Osteoblast (primary cell): Measurements from ENCODE around the gene RAMP3. TPM values are rescaled to one million over a fixed set of nuclear protein-coding genes. Genes with fewer than 3 reads are reported as not detected.

ENCODE experiments used
- DNase-seq: peaks from one replicate; pipeline ENCODE4 v3.0.0; 2011; ENCODE audit warnings: low spot score, mixed read lengths; ENCODE audit not compliant: insufficient read length; ENCODE audit errors: missing footprints
- H2AFZ ChIP-seq: 2 replicates; pipeline ENCODE4 v1.6.0; 2011; ENCODE audit warnings: mild to moderate bottlenecking, low read length
- H3K27ac ChIP-seq: 2 replicates; pipeline ENCODE4 v1.5.1; 2011; ENCODE audit warnings: mild to moderate bottlenecking, low read depth, low read length, moderate library complexity
- H3K27me3 ChIP-seq: 2 replicates; pipeline ENCODE4 v1.6.0; 2012; ENCODE audit warnings: mild to moderate bottlenecking, control low read depth, inconsistent platforms, low read length, moderate library complexity; ENCODE audit not compliant: insufficient read depth
- H3K36me3 ChIP-seq: 2 replicates; pipeline ENCODE4 v1.5.1; 2011; ENCODE audit warnings: mild to moderate bottlenecking, low read length, control low read depth, moderate library complexity; ENCODE audit not compliant: insufficient read depth
- H3K4me1 ChIP-seq: 2 replicates; pipeline ENCODE4 v1.5.1; 2011; ENCODE audit warnings: mild to moderate bottlenecking, low read length, control low read depth, moderate library complexity; ENCODE audit not compliant: insufficient read depth
- H3K4me2 ChIP-seq: 2 replicates; pipeline ENCODE4 v1.6.0; 2011; ENCODE audit warnings: mild to moderate bottlenecking, low read length; ENCODE audit not compliant: insufficient read depth
- H3K4me3 ChIP-seq: fragments of 200-600 bp; sonication (generic); 3 replicates; pipeline ENCODE4 v1.5.1; 2012; ENCODE audit warnings: mild to moderate bottlenecking, low read length, inconsistent platforms; ENCODE audit not compliant: insufficient read depth
- H3K79me2 ChIP-seq: 2 replicates; pipeline ENCODE4 v1.6.0; 2012; ENCODE audit warnings: mild to moderate bottlenecking, low read length, control low read depth, inconsistent platforms; ENCODE audit not compliant: insufficient read depth
- H3K9me3 ChIP-seq: 2 replicates; pipeline ENCODE4 v1.5.1; 2011; ENCODE audit warnings: low read depth, low read length, control low read depth
- H4K20me1 ChIP-seq: 2 replicates; pipeline ENCODE4 v1.6.0; 2012; ENCODE audit warnings: mild to moderate bottlenecking, low read length, control low read depth; ENCODE audit not compliant: insufficient read depth
- total RNA-seq: library from RNA; depleted of rRNA; stranded (reverse); fragments of >200 nt; gene quantifications from 2 replicates; pipeline ENCODE4 v1.2.3, GENCODE V29; 2012
- TF ChIP-seq, protein P1 (sequence below): IDR thresholded peaks from 2 replicates; pipeline ENCODE4 v1.5.1; 2011; ENCODE audit warnings: mild to moderate bottlenecking, low read depth, low read length, moderate library complexity; ENCODE audit errors: extremely low read depth

The RAMP3 gene
- total RNA-seq, 1 donor = not detected

DNA sequence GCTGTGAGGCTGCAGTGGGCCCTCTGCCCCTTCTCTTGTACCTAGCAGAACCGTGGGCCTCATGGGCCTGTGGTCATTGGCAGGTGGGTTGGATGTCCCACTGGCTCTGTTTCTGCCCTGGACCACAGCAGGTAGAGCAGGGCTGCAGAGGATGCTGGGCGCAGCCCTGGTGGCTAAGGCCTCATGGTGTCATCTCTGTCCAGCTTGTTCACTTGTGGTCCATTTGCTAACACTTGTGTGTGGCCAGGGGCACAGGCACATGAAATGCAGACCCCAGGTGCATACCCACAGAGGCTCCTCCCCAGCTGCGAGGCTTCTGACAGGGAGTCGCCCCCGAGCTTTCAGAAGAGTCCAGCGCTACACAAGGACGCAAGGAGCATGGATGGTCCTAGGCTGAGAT is 23.7 kb upstream of the RAMP3 start:
- no peaks in the 10 kb centered on the region for H3K36me3 ChIP-seq
- no peak overlapping the region for H2AFZ ChIP-seq
- H3K27ac ChIP-seq = no peak overlapping the region
- no peak overlapping the region for H3K4me3 ChIP-seq
- peaks cover 4% of the 10 kb centered on the region for H3K27me3 ChIP-seq
- TF ChIP-seq, protein P1, sequence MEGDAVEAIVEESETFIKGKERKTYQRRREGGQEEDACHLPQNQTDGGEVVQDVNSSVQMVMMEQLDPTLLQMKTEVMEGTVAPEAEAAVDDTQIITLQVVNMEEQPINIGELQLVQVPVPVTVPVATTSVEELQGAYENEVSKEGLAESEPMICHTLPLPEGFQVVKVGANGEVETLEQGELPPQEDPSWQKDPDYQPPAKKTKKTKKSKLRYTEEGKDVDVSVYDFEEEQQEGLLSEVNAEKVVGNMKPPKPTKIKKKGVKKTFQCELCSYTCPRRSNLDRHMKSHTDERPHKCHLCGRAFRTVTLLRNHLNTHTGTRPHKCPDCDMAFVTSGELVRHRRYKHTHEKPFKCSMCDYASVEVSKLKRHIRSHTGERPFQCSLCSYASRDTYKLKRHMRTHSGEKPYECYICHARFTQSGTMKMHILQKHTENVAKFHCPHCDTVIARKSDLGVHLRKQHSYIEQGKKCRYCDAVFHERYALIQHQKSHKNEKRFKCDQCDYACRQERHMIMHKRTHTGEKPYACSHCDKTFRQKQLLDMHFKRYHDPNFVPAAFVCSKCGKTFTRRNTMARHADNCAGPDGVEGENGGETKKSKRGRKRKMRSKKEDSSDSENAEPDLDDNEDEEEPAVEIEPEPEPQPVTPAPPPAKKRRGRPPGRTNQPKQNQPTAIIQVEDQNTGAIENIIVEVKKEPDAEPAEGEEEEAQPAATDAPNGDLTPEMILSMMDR = no peak
- H3K4me1 ChIP-seq = no peaks in the 10 kb centered on the region
- H4K20me1 ChIP-seq = no peaks in the 10 kb centered on the region
- H3K79me2 ChIP-seq = no peaks in the 10 kb centered on the region
- no peak overlapping the region for H3K4me2 ChIP-seq
- peak; percentile 39 for DNase-seq
- no peaks in the 10 kb centered on the region for H3K9me3 ChIP-seq

DNA sequence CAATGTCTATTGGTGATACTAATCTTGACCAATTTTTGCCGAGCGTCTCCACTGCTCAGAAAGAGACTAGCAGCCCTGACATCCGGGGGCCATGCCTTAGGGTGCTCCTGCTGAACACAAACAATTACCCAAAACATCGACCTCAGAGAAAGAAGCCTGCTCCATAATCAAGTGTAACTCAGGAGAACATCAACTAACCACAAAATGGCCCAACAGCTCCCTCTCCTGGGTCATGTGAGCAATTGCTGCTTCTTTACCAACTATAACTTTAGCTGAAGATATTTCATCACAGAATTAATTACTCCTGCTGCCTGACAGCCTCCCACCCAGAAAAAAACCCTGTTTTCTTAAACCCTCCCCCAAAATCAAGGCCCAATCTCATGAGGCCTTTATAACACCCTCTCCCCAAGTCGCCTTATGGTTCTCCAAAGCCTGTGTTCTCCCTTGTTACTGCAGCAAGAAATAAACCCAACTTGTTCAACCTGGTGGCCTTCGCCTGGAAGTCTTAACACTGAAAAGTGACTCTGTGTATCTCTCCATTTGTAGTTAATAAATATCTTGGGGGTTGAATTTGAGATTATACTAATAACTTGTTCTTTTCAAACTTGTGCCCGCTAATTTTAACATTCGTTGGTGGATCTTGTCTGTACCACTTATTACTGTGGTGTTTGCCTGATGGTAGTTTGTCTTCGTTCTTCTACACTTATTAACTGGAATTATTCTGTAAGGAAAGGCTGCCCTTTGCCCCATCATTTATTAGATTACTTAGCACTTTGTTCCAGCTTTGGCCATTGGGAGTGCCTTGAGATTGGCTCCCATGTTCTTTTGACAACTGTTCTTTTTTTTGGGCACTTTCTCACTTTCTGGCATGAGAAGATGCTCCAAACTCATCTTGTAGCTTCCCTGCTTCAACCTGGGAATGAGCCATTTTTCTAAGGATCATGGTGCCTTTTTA is 21.2 kb upstream of the RAMP3 start:
- Histone ChIP-seq H3K4me3 (no peak overlapping the region), H3K9me3 (no peaks in the 10 kb centered on the region), H3K27ac (no peak overlapping the region), H3K4me1 (no peaks in the 10 kb centered on the region), H3K79me2 (no peaks in the 10 kb centered on the region), H3K27me3 (peaks cover 4% of the 10 kb centered on the region), H2AFZ (no peak overlapping the region), H3K36me3 (no peaks in the 10 kb centered on the region), H3K4me2 (no peak overlapping the region), H4K20me1 (no peaks in the 10 kb centered on the region)
- DNase-seq = peak; percentile 96
- TF ChIP-seq, protein P1 = peak; percentile 92

DNA sequence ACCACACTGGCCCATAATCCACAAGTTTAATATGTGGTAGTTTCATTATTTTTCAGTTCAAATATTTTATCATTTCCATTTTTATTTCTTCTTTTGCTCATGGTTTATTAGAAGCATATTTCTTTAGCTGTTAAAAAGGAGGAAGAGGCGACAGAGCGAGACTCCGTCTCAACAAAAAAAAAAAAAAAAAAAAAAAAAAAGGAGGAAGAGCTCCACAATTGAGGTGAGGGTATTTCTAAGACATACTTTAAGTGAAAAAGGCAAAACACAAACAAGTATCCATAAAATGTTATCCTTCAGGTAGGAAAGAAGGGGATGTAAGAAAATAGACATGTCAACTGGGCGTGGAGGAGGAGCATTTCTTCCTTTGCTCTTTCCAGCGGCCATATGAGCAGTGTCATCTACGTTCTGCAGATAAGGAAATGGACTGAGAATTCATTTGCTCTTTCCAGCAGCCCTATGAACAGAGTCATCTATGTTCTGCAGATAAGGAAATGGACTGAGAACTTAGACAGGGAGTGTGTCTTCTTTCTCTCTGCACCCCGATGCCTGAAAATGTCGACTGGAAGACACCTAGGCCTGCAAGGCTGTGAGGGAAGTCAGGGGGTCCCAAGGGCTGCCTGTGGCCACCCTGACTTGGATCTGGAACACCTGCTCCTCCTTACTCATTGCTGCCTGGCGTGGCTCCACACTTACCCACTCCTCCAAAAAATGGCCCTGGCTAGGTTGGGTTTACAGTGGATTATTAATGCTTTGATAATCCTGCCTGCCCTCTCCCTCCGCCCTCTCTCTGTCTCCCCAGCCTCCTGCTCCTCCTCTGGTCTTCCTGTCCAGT is 18.9 kb upstream of the RAMP3 start:
- H3K36me3 ChIP-seq = no peaks in the 10 kb centered on the region
- no peak overlapping the region for H3K27ac ChIP-seq
- TF ChIP-seq, protein P1 = no peak
- H3K9me3 ChIP-seq = no peaks in the 10 kb centered on the region
- peaks cover 4% of the 10 kb centered on the region for H3K27me3 ChIP-seq
- H2AFZ ChIP-seq = no peak overlapping the region
- H3K4me3 ChIP-seq = no peak overlapping the region
- H3K4me2 ChIP-seq = no peak overlapping the region
- no peaks in the 10 kb centered on the region for H4K20me1 ChIP-seq
- peak; percentile 48 for DNase-seq
- H3K4me1 ChIP-seq = no peaks in the 10 kb centered on the region
- no peaks in the 10 kb centered on the region for H3K79me2 ChIP-seq

DNA sequence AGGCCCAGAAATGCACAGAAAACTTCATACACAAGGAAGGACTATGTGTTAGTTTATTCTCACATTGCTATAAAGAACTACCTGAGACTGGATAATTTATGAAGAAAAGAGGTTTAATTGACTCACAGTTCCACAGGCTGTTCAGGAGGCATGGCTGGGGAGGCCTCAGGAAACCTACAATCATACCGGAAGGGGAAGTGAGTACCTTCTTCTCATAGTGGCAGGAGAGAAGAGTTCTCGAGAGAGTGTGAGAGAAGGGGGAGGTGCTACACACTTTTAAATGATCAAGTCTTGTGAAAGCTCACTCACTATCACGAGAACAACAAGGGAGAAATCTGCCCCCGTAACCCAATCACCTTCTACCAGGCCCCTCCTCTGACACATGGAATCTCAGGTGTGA is 16.8 kb upstream of the RAMP3 start:
- Histone ChIP-seq H3K9me3 (no peaks in the 10 kb centered on the region), H2AFZ (no peak overlapping the region), H3K27ac (no peak overlapping the region), H3K4me3 (no peak overlapping the region), H3K27me3 (peaks cover 8% of the 10 kb centered on the region), H3K79me2 (no peaks in the 10 kb centered on the region), H3K4me2 (no peak overlapping the region), H3K36me3 (no peaks in the 10 kb centered on the region), H4K20me1 (no peaks in the 10 kb centered on the region), H3K4me1 (no peaks in the 10 kb centered on the region)
- TF ChIP-seq, protein P1 = no peak
- DNase-seq = no peak
